ENCODE results near the gene CD163L1.

GRCh38 chr12:7396418-7396817 lies 47.5 kb downstream of the CD163L1 start:
- TF ChIP-seq CTCF (IDR thresholded peaks at IDR 0.05; ENCODE audit: low read depth, low read length) (no peak), POLR2A (IDR thresholded peaks at IDR 0.05; ENCODE audit: extremely low read depth, insufficient read length) (no peak)
